ENCODE data around the gene MYEOV. TPM values are rescaled to one million over a fixed set of nuclear protein-coding genes. Genes with fewer than 3 reads are reported as not detected.

MYEOV gene
- polyA plus RNA-seq, 1 donor = 0.03 TPM

- no peaks in the 10 kb centered on the region for H3K27me3 ChIP-seq (ENCODE audit: control insufficient read depth, insufficient read depth, low read length)
- no peaks in the 10 kb centered on the region for H3K4me1 ChIP-seq (ENCODE audit: control insufficient read depth, insufficient read depth, low read length)
- no peak for DNase-seq
- no peaks in the 10 kb centered on the region for H3K36me3 ChIP-seq (ENCODE audit: control insufficient read depth, insufficient read depth, low read length)
- WGBS (ENCODE audit: insufficient coverage, low lambda C conversion rate) = no CpG with 5 or more reads among the region's 11 CpGs
- H3K27ac ChIP-seq (ENCODE audit: low read length) = no peak overlapping the region
- peaks cover 6% of the 10 kb centered on the region for H3K9me3 ChIP-seq (ENCODE audit: control insufficient read depth, low read depth, low read length)
- H3K4me3 ChIP-seq (ENCODE audit: low read length) = no peak overlapping the region
These were observed 27.9 kb upstream of the MYEOV start for GRCh38 chr11:69265911-69266510.

- WGBS (ENCODE audit: insufficient coverage, low lambda C conversion rate) = 80% methylated on average over 2 of the region's 12 CpGs
- Histone ChIP-seq H3K36me3 (ENCODE audit: control insufficient read depth, insufficient read depth, low read length) (no peaks in the 10 kb centered on the region), H3K9me3 (ENCODE audit: control insufficient read depth, low read depth, low read length) (peaks cover 6% of the 10 kb centered on the region), H3K27me3 (ENCODE audit: control insufficient read depth, insufficient read depth, low read length) (no peaks in the 10 kb centered on the region), H3K4me1 (ENCODE audit: control insufficient read depth, insufficient read depth, low read length) (no peaks in the 10 kb centered on the region), H3K27ac (ENCODE audit: low read length) (no peak overlapping the region), H3K4me3 (ENCODE audit: low read length) (no peak overlapping the region)
- DNase-seq = no peak
These were observed 26.6 kb upstream of the MYEOV start for GRCh38 chr11:69267395-69267805.

GRCh38 chr11:69268911-69269310, 25.0 kb upstream of the MYEOV start:
- H3K9me3 ChIP-seq (ENCODE audit: control insufficient read depth, low read depth, low read length) = no peaks in the 10 kb centered on the region
- no peak for DNase-seq
- peaks cover 9% of the 10 kb centered on the region for H3K4me1 ChIP-seq (ENCODE audit: control insufficient read depth, insufficient read depth, low read length)
- no CpG with 5 or more reads among the region's 9 CpGs for WGBS (ENCODE audit: insufficient coverage, low lambda C conversion rate)
- no peak overlapping the region for H3K27ac ChIP-seq (ENCODE audit: low read length)
- no peaks in the 10 kb centered on the region for H3K27me3 ChIP-seq (ENCODE audit: control insufficient read depth, insufficient read depth, low read length)
- H3K36me3 ChIP-seq (ENCODE audit: control insufficient read depth, insufficient read depth, low read length) = no peaks in the 10 kb centered on the region
- no peak overlapping the region for H3K4me3 ChIP-seq (ENCODE audit: low read length)

- Histone ChIP-seq H3K4me1 (ENCODE audit: control insufficient read depth, insufficient read depth, low read length) (peaks cover 14% of the 10 kb centered on the region), H3K27me3 (ENCODE audit: control insufficient read depth, insufficient read depth, low read length) (no peaks in the 10 kb centered on the region), H3K27ac (ENCODE audit: low read length) (no peak overlapping the region), H3K9me3 (ENCODE audit: control insufficient read depth, low read depth, low read length) (no peaks in the 10 kb centered on the region), H3K4me3 (ENCODE audit: low read length) (no peak overlapping the region), H3K36me3 (ENCODE audit: control insufficient read depth, insufficient read depth, low read length) (no peaks in the 10 kb centered on the region)
- DNase-seq = no peak
- WGBS (ENCODE audit: insufficient coverage, low lambda C conversion rate) = no CpG with 5 or more reads among the region's 4 CpGs
These were observed 24.6 kb upstream of the MYEOV start for GRCh38 chr11:69269388-69269787.

- peaks cover 21% of the 10 kb centered on the region for H3K4me1 ChIP-seq (ENCODE audit: control insufficient read depth, insufficient read depth, low read length)
- DNase-seq = no peak
- H3K27me3 ChIP-seq (ENCODE audit: control insufficient read depth, insufficient read depth, low read length) = no peaks in the 10 kb centered on the region
- WGBS (ENCODE audit: insufficient coverage, low lambda C conversion rate) = no CpG with 5 or more reads among the region's 21 CpGs
- H3K4me3 ChIP-seq (ENCODE audit: low read length) = no peak overlapping the region
- H3K27ac ChIP-seq (ENCODE audit: low read length) = no peak overlapping the region
- H3K9me3 ChIP-seq (ENCODE audit: control insufficient read depth, low read depth, low read length) = no peaks in the 10 kb centered on the region
- H3K36me3 ChIP-seq (ENCODE audit: control insufficient read depth, insufficient read depth, low read length) = no peaks in the 10 kb centered on the region
These were observed 23.8 kb upstream of the MYEOV start for GRCh38 chr11:69269926-69270697.

- no peak overlapping the region for H3K27ac ChIP-seq (ENCODE audit: low read length)
- no peak for DNase-seq
- WGBS (ENCODE audit: insufficient coverage, low lambda C conversion rate) = 100% methylated on average over 1 of the region's 7 CpGs
- H3K27me3 ChIP-seq (ENCODE audit: control insufficient read depth, insufficient read depth, low read length) = no peaks in the 10 kb centered on the region
- H3K36me3 ChIP-seq (ENCODE audit: control insufficient read depth, insufficient read depth, low read length) = no peaks in the 10 kb centered on the region
- peaks cover 29% of the 10 kb centered on the region for H3K4me1 ChIP-seq (ENCODE audit: control insufficient read depth, insufficient read depth, low read length)
- H3K9me3 ChIP-seq (ENCODE audit: control insufficient read depth, low read depth, low read length) = no peaks in the 10 kb centered on the region
- no peak overlapping the region for H3K4me3 ChIP-seq (ENCODE audit: low read length)
These were observed 23.0 kb upstream of the MYEOV start for GRCh38 chr11:69270941-69271340.

GRCh38 chr11:69272055-69272454, 21.9 kb upstream of the MYEOV start:
- H3K27me3 ChIP-seq (ENCODE audit: control insufficient read depth, insufficient read depth, low read length) = no peaks in the 10 kb centered on the region
- no peak overlapping the region for H3K27ac ChIP-seq (ENCODE audit: low read length)
- no peaks in the 10 kb centered on the region for H3K36me3 ChIP-seq (ENCODE audit: control insufficient read depth, insufficient read depth, low read length)
- WGBS (ENCODE audit: insufficient coverage, low lambda C conversion rate) = 100% methylated on average over 3 of the region's 3 CpGs
- H3K4me3 ChIP-seq (ENCODE audit: low read length) = no peak overlapping the region
- DNase-seq = no peak
- H3K9me3 ChIP-seq (ENCODE audit: control insufficient read depth, low read depth, low read length) = no peaks in the 10 kb centered on the region
- peaks cover 30% of the 10 kb centered on the region for H3K4me1 ChIP-seq (ENCODE audit: control insufficient read depth, insufficient read depth, low read length)

GRCh38 chr11:69272831-69273485, 21.0 kb upstream of the MYEOV start:
- WGBS (ENCODE audit: insufficient coverage, low lambda C conversion rate) = no CpG with 5 or more reads among the region's 18 CpGs
- peak; percentile 39 to 69 for DNase-seq
- Histone ChIP-seq H3K27ac (ENCODE audit: low read length) (no peak overlapping the region), H3K4me1 (ENCODE audit: control insufficient read depth, insufficient read depth, low read length) (peaks cover 39% of the 10 kb centered on the region), H3K9me3 (ENCODE audit: control insufficient read depth, low read depth, low read length) (no peaks in the 10 kb centered on the region), H3K27me3 (ENCODE audit: control insufficient read depth, insufficient read depth, low read length) (no peaks in the 10 kb centered on the region), H3K4me3 (ENCODE audit: low read length) (no peak overlapping the region), H3K36me3 (ENCODE audit: control insufficient read depth, insufficient read depth, low read length) (no peaks in the 10 kb centered on the region)

GRCh38 chr11:69273571-69273970, 20.4 kb upstream of the MYEOV start:
- Histone ChIP-seq H3K4me3 (ENCODE audit: low read length) (no peak overlapping the region), H3K27ac (ENCODE audit: low read length) (no peak overlapping the region), H3K9me3 (ENCODE audit: control insufficient read depth, low read depth, low read length) (no peaks in the 10 kb centered on the region), H3K36me3 (ENCODE audit: control insufficient read depth, insufficient read depth, low read length) (no peaks in the 10 kb centered on the region), H3K4me1 (ENCODE audit: control insufficient read depth, insufficient read depth, low read length) (peaks cover 46% of the 10 kb centered on the region), H3K27me3 (ENCODE audit: control insufficient read depth, insufficient read depth, low read length) (no peaks in the 10 kb centered on the region)
- no CpG with 5 or more reads among the region's 6 CpGs for WGBS (ENCODE audit: insufficient coverage, low lambda C conversion rate)
- DNase-seq = no peak

- Histone ChIP-seq H3K27ac (ENCODE audit: low read length) (peak overlapping the region; percentile 2), H3K36me3 (ENCODE audit: control insufficient read depth, insufficient read depth, low read length) (no peaks in the 10 kb centered on the region), H3K4me3 (ENCODE audit: low read length) (no peak overlapping the region), H3K9me3 (ENCODE audit: control insufficient read depth, low read depth, low read length) (no peaks in the 10 kb centered on the region), H3K27me3 (ENCODE audit: control insufficient read depth, insufficient read depth, low read length) (no peaks in the 10 kb centered on the region), H3K4me1 (ENCODE audit: control insufficient read depth, insufficient read depth, low read length) (peaks cover 52% of the 10 kb centered on the region)
- DNase-seq = peak; percentile 83 to 90
- WGBS (ENCODE audit: insufficient coverage, low lambda C conversion rate) = no CpG with 5 or more reads among the region's 8 CpGs
These were observed 19.4 kb upstream of the MYEOV start for GRCh38 chr11:69274531-69275016.
